Loucy (cell line): ENCODE measurements around the gene CBFB.

Source experiments
- EZH2phosphoT487 ChIP-seq: fragments of 200-600 bp; IDR thresholded peaks from 2 replicates; pipeline ENCODE4 v1.6.1; 2018; ENCODE audit warnings: antibody characterized with exemption, mild to moderate bottlenecking, moderate library complexity, borderline replicate concordance
- TF ChIP-seq, protein P1 (sequence below): fragments of 200-600 bp; sonication (generic); conservative IDR thresholded peaks from 2 replicates; pipeline ENCODE4 v1.5.1; 2014; ENCODE audit warnings: mild to moderate bottlenecking, antibody characterized with exemption, low read length

DNA sequence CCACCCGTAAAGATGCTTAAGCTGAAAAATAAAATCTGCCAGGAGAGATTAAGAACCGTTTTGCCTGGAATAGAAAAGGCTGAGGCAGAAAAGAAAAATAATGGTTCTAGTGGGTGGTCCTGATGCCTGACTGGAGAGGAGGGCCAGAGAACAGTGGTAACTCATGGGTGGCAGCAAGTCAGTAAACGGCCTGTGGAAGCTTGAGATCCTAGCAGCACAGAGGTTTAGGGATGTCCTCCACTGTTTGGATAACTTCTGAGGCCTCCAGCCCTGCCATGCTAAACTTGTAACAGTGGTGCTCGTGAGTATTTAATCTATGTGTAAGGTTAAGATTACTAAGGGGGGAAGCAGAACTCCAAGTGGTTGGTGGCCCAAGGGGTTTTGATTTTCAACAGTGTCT, 59.6 kb downstream of the CBFB start:
- TF ChIP-seq, protein P1, sequence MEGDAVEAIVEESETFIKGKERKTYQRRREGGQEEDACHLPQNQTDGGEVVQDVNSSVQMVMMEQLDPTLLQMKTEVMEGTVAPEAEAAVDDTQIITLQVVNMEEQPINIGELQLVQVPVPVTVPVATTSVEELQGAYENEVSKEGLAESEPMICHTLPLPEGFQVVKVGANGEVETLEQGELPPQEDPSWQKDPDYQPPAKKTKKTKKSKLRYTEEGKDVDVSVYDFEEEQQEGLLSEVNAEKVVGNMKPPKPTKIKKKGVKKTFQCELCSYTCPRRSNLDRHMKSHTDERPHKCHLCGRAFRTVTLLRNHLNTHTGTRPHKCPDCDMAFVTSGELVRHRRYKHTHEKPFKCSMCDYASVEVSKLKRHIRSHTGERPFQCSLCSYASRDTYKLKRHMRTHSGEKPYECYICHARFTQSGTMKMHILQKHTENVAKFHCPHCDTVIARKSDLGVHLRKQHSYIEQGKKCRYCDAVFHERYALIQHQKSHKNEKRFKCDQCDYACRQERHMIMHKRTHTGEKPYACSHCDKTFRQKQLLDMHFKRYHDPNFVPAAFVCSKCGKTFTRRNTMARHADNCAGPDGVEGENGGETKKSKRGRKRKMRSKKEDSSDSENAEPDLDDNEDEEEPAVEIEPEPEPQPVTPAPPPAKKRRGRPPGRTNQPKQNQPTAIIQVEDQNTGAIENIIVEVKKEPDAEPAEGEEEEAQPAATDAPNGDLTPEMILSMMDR, result no peak
- TF ChIP-seq EZH2phosphoT487, result no peak
